DOHH2 (cell line): ENCODE data around the gene DAGLA.

Source experiments
- H3F3A ChIP-seq: fragments of 200-600 bp; sonication (generic), shearing (Covaris generic); 2 replicates; pipeline ENCODE4 v1.6.0; 2016; ENCODE audit warnings: antibody characterized with exemption, mild to moderate bottlenecking; ENCODE audit not compliant: control insufficient read depth, insufficient read depth
- H3K27ac ChIP-seq: fragments of 200-600 bp; sonication (generic); 2 replicates; pipeline ENCODE4 v1.5.1; 2014; ENCODE audit warnings: low read depth, mild to moderate bottlenecking, low read length, moderate library complexity
- H3K27me3 ChIP-seq: fragments of 200-600 bp; sonication (generic); 2 replicates; pipeline ENCODE4 v1.6.1; 2014; ENCODE audit warnings: mild to moderate bottlenecking, low read length, mixed read lengths; ENCODE audit not compliant: control insufficient read depth
- H3K36me3 ChIP-seq: fragments of 200-600 bp; sonication (generic); 2 replicates; pipeline ENCODE4 v1.6.1; 2014; ENCODE audit warnings: mild to moderate bottlenecking, low read length, moderate library complexity, mixed read lengths; ENCODE audit not compliant: control insufficient read depth
- H3K4me1 ChIP-seq: fragments of 200-600 bp; sonication (generic); 2 replicates; pipeline ENCODE4 v1.6.1; 2014; ENCODE audit warnings: mild to moderate bottlenecking, low read length, mixed read lengths; ENCODE audit not compliant: control insufficient read depth
- H3K4me2 ChIP-seq: fragments of 200-600 bp; sonication (generic); 2 replicates; pipeline ENCODE4 v1.6.0; 2014; ENCODE audit warnings: mild to moderate bottlenecking, low read length, moderate library complexity
- H3K4me3 ChIP-seq: fragments of 200-600 bp; sonication (generic); 2 replicates; pipeline ENCODE4 v1.5.1; 2014; ENCODE audit warnings: mild to moderate bottlenecking, low read length, mixed read lengths
- H3K79me2 ChIP-seq: fragments of 200-600 bp; sonication (generic); 2 replicates; pipeline ENCODE4 v1.6.1; 2014; ENCODE audit warnings: mild to moderate bottlenecking, low read length, mixed read lengths; ENCODE audit not compliant: control insufficient read depth
- H3K9me2 ChIP-seq: fragments of 200-600 bp; sonication (generic); replicated peaks from 2 replicates; pipeline ENCODE4 v1.6.1; 2014; ENCODE audit warnings: mild to moderate bottlenecking, low read length, mixed read lengths; ENCODE audit not compliant: control insufficient read depth
- H3K9me3 ChIP-seq: fragments of 200-600 bp; sonication (generic); 2 replicates; pipeline ENCODE4 v1.6.1; 2014; ENCODE audit warnings: antibody characterized with exemption, low read length, mixed read lengths; ENCODE audit not compliant: control insufficient read depth, insufficient read depth
- H4K20me1 ChIP-seq: fragments of 200-600 bp; sonication (generic); 2 replicates; pipeline ENCODE4 v1.6.0; 2014; ENCODE audit warnings: low read depth, mild to moderate bottlenecking, antibody characterized with exemption, low read length, moderate library complexity; ENCODE audit not compliant: control insufficient read depth, insufficient read depth
- EZH2phosphoT487 ChIP-seq: fragments of 200-600 bp; sonication (generic); IDR thresholded peaks from 2 replicates; pipeline ENCODE4 v1.6.1; 2017; ENCODE audit warnings: borderline replicate concordance, mild to moderate bottlenecking, antibody characterized with exemption, low read length, moderate library complexity, mixed read lengths
- TF ChIP-seq, protein P1 (sequence below): fragments of 200-600 bp; sonication (generic); IDR thresholded peaks from one replicate; pipeline ENCODE4 v1.5.1; 2014; ENCODE audit warnings: antibody characterized with exemption, mild to moderate bottlenecking, low read depth, low read length; ENCODE audit not compliant: poor library complexity, severe bottlenecking

The DAGLA gene

GRCh38 chr11:61715867-61716266, 35.7 kb downstream of the DAGLA start:
- Histone ChIP-seq H3K27ac (no peak overlapping the region), H3K9me3 (no peaks in the 10 kb centered on the region), H3F3A (no peaks in the 10 kb centered on the region), H3K36me3 (no peaks in the 10 kb centered on the region), H4K20me1 (no peaks in the 10 kb centered on the region), H3K4me2 (no peak overlapping the region), H3K79me2 (no peaks in the 10 kb centered on the region), H3K9me2 (no peaks in the 10 kb centered on the region), H3K4me3 (no peak overlapping the region), H3K27me3 (no peaks in the 10 kb centered on the region), H3K4me1 (no peaks in the 10 kb centered on the region)
- TF ChIP-seq, protein P1, sequence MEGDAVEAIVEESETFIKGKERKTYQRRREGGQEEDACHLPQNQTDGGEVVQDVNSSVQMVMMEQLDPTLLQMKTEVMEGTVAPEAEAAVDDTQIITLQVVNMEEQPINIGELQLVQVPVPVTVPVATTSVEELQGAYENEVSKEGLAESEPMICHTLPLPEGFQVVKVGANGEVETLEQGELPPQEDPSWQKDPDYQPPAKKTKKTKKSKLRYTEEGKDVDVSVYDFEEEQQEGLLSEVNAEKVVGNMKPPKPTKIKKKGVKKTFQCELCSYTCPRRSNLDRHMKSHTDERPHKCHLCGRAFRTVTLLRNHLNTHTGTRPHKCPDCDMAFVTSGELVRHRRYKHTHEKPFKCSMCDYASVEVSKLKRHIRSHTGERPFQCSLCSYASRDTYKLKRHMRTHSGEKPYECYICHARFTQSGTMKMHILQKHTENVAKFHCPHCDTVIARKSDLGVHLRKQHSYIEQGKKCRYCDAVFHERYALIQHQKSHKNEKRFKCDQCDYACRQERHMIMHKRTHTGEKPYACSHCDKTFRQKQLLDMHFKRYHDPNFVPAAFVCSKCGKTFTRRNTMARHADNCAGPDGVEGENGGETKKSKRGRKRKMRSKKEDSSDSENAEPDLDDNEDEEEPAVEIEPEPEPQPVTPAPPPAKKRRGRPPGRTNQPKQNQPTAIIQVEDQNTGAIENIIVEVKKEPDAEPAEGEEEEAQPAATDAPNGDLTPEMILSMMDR = no peak
- TF ChIP-seq EZH2phosphoT487 = no peak

- TF ChIP-seq, protein P1 = no peak
- TF ChIP-seq EZH2phosphoT487 = no peak
- H4K20me1 ChIP-seq = no peaks in the 10 kb centered on the region
- no peaks in the 10 kb centered on the region for H3K4me1 ChIP-seq
- H3K9me3 ChIP-seq = no peaks in the 10 kb centered on the region
- H3K27me3 ChIP-seq = no peaks in the 10 kb centered on the region
- no peaks in the 10 kb centered on the region for H3F3A ChIP-seq
- H3K27ac ChIP-seq = no peak overlapping the region
- H3K9me2 ChIP-seq = no peaks in the 10 kb centered on the region
- H3K79me2 ChIP-seq = no peaks in the 10 kb centered on the region
- no peaks in the 10 kb centered on the region for H3K36me3 ChIP-seq
- no peak overlapping the region for H3K4me2 ChIP-seq
- H3K4me3 ChIP-seq = no peak overlapping the region
These were observed 36.5 kb downstream of the DAGLA start for GRCh38 chr11:61716478-61717285.

- Histone ChIP-seq H3K27me3 (no peaks in the 10 kb centered on the region), H3K4me1 (no peaks in the 10 kb centered on the region), H3K9me2 (no peaks in the 10 kb centered on the region), H3F3A (no peaks in the 10 kb centered on the region), H3K4me3 (no peak overlapping the region), H3K9me3 (no peaks in the 10 kb centered on the region), H3K79me2 (no peaks in the 10 kb centered on the region), H3K27ac (no peak overlapping the region), H3K36me3 (no peaks in the 10 kb centered on the region), H4K20me1 (no peaks in the 10 kb centered on the region), H3K4me2 (no peak overlapping the region)
- TF ChIP-seq EZH2phosphoT487 = no peak
- TF ChIP-seq, protein P1 = no peak
These were observed 37.3 kb downstream of the DAGLA start for GRCh38 chr11:61717286-61718033.
